IMR-90 (cell line): ENCODE data around the gene STARD6. TPM values are rescaled to one million over a fixed set of nuclear protein-coding genes. Genes with fewer than 3 reads are reported as not detected.

Experiments
- ATAC-seq: fragments of 200-7000 bp; cut with Tn5 transposase; 2 replicates; pipeline ENCODE4 v1.9.1; 2020; ENCODE audit warnings: low read depth, mild to moderate bottlenecking, moderate library complexity
- BruUV-seq: library from RNA; stranded (reverse); fragments of 400-500 nt; replicated peaks from 2 replicates; lab custom pipeline; 2021; lab: Mats Ljungman, UMichigan
- CTCF ChIA-PET: fragments of 300-600 bp; formaldehyde crosslinking; extraction: SDS; loops from one replicate; lab custom pipeline; 2021; ENCODE audit warnings: antibody characterized with exemption; lab: Yijun Ruan, JAX
- POLR2A ChIA-PET: fragments of 300-600 bp; sonication (Branson Sonifier 250); formaldehyde crosslinking; loops from one replicate; lab custom pipeline; 2022; ENCODE audit warnings: antibody characterized with exemption; ENCODE audit not compliant: unreplicated experiment; lab: Charles Lee
- DNase-seq: peaks from one replicate; pipeline ENCODE4 v3.0.0; 2013
- H2AFZ ChIP-seq: replicated peaks from 2 replicates; pipeline ENCODE3; 2013; ENCODE audit warnings: low read length, mild to moderate bottlenecking; ENCODE audit not compliant: poor library complexity
- H2AK5ac ChIP-seq: 2 replicates; pipeline ENCODE4 v1.6.1; 2013; ENCODE audit warnings: low read depth, low read length, inconsistent platforms
- H2AK9ac ChIP-seq: replicated peaks from 2 replicates; pipeline ENCODE3; 2013; ENCODE audit warnings: mild to moderate bottlenecking, low read depth, low read length, moderate library complexity; ENCODE audit not compliant: poor library complexity
- H2BK120ac ChIP-seq: 2 replicates; pipeline ENCODE4 v1.6.1; 2013; ENCODE audit warnings: low read depth, low read length, inconsistent platforms
- H2BK15ac ChIP-seq: 3 replicates; pipeline ENCODE4 v1.6.1; 2013; ENCODE audit warnings: low read depth, low read length, inconsistent platforms
- H2BK20ac ChIP-seq: 2 replicates; pipeline ENCODE4 v1.6.1; 2013; ENCODE audit warnings: low read depth, mild to moderate bottlenecking, inconsistent platforms, low read length, moderate library complexity
- H2BK5ac ChIP-seq: 2 replicates; pipeline ENCODE4 v1.6.1; 2013; ENCODE audit warnings: mild to moderate bottlenecking, low read depth, low read length, inconsistent platforms; ENCODE audit not compliant: poor library complexity, severe bottlenecking
- H3K14ac ChIP-seq: replicated peaks from 2 replicates; pipeline ENCODE4 v1.6.1; 2013; ENCODE audit warnings: low read depth, low read length, inconsistent platforms
- H3K18ac ChIP-seq: 2 replicates; pipeline ENCODE4 v1.6.1; 2013; ENCODE audit warnings: low read depth, low read length, control low read depth
- H3K23ac ChIP-seq: 2 replicates; pipeline ENCODE4 v1.6.1; 2013; ENCODE audit warnings: low read depth, low read length, inconsistent platforms
- H3K27ac ChIP-seq: 2 replicates; pipeline ENCODE4 v1.5.1; 2013; ENCODE audit warnings: mild to moderate bottlenecking, control low read depth, low read length; ENCODE audit not compliant: insufficient read depth
- H3K27me3 ChIP-seq: 2 replicates; pipeline ENCODE4 v1.6.1; 2013; ENCODE audit warnings: low read length; ENCODE audit not compliant: control insufficient read depth, insufficient read depth
- H3K36me3 ChIP-seq: 2 replicates; pipeline ENCODE4 v1.6.1; 2013; ENCODE audit warnings: low read length, mixed read lengths; ENCODE audit not compliant: control insufficient read depth, insufficient read depth
- H3K4ac ChIP-seq: 2 replicates; pipeline ENCODE4 v1.6.1; 2013; ENCODE audit warnings: low read depth, low read length, inconsistent platforms
- H3K4me1 ChIP-seq: 2 replicates; pipeline ENCODE4 v1.6.1; 2013; ENCODE audit warnings: low read length, mixed read lengths; ENCODE audit not compliant: control insufficient read depth, insufficient read depth
- H3K4me2 ChIP-seq: 2 replicates; pipeline ENCODE4 v1.6.1; 2013; ENCODE audit warnings: low read depth, mild to moderate bottlenecking, control low read depth, low read length, moderate library complexity
- H3K4me3 ChIP-seq: 2 replicates; pipeline ENCODE4 v1.5.1; 2013; ENCODE audit warnings: low read depth, mild to moderate bottlenecking, control low read depth, low read length, moderate library complexity; ENCODE audit not compliant: insufficient read depth
- H3K56ac ChIP-seq: 2 replicates; pipeline ENCODE4 v1.6.1; 2013; ENCODE audit warnings: low read length, inconsistent platforms; ENCODE audit not compliant: insufficient read depth; ENCODE audit errors: extremely low read depth
- H3K79me1 ChIP-seq, 2 experiments: 2 replicates each; pipeline ENCODE4 v1.6.1; 2013; ENCODE audit warnings: low read length in 2 of 2, inconsistent platforms in 1 of 2, low read depth in 1 of 2
- H3K9ac ChIP-seq: 2 replicates; pipeline ENCODE4 v1.6.1; 2013; ENCODE audit warnings: low read depth, low read length, control low read depth
- H3K9me1 ChIP-seq: 2 replicates; pipeline ENCODE4 v1.6.1; 2013; ENCODE audit warnings: low read length, inconsistent platforms; ENCODE audit not compliant: insufficient read depth
- H3K9me3 ChIP-seq: 2 replicates; pipeline ENCODE4 v1.6.1; 2013; ENCODE audit warnings: low read length; ENCODE audit not compliant: control insufficient read depth, insufficient read depth
- H4K20me1 ChIP-seq: 2 replicates; pipeline ENCODE4 v1.6.1; 2013; ENCODE audit warnings: low read length, inconsistent platforms; ENCODE audit not compliant: insufficient read depth
- H4K5ac ChIP-seq: 2 replicates; pipeline ENCODE4 v1.6.1; 2013; ENCODE audit warnings: mild to moderate bottlenecking, low read depth, low read length, control low read depth
- H4K8ac ChIP-seq, 2 experiments: 2 replicates each; pipeline ENCODE4 v1.6.1; 2013; ENCODE audit warnings: low read depth in 2 of 2, low read length in 2 of 2, control low read depth in 1 of 2, inconsistent platforms in 1 of 2
- H4K91ac ChIP-seq: 2 replicates; pipeline ENCODE4 v1.6.1; 2013; ENCODE audit warnings: low read depth, low read length, inconsistent platforms; ENCODE audit not compliant: insufficient read depth
- BHLHE40 ChIP-seq: fragments of 150-350 bp; IDR thresholded peaks from 2 replicates; pipeline ENCODE4 v1.6.1; 2016; ENCODE audit warnings: mild to moderate bottlenecking, low read depth, low read length
- CEBPB ChIP-seq: IDR thresholded peaks from 2 replicates; pipeline ENCODE4 v1.6.1; 2012; ENCODE audit warnings: low read depth, low read length, improper control_type of control experiment
- CHD1 ChIP-seq: IDR thresholded peaks from 2 replicates; pipeline ENCODE4 v1.6.1; 2012; ENCODE audit warnings: low read depth, low read length, improper control_type of control experiment
- FOS ChIP-seq: fragments of 150-350 bp; IDR thresholded peaks from 2 replicates; pipeline ENCODE4 v1.6.1; 2016; ENCODE audit warnings: low read depth, low read length
- MAFK ChIP-seq: IDR thresholded peaks from 2 replicates; pipeline ENCODE4 v1.6.1; 2012; ENCODE audit warnings: low read depth, low read length, improper control_type of control experiment
- MAZ ChIP-seq: IDR thresholded peaks from 2 replicates; pipeline ENCODE4 v1.6.1; 2012; ENCODE audit warnings: low read depth, mild to moderate bottlenecking, low read length, improper control_type of control experiment, moderate library complexity, borderline replicate concordance
- MXI1 ChIP-seq: IDR thresholded peaks from 2 replicates; pipeline ENCODE4 v1.6.1; 2012; ENCODE audit warnings: low read depth, mild to moderate bottlenecking, low read length, moderate library complexity, borderline replicate concordance
- RCOR1 ChIP-seq: IDR thresholded peaks from 2 replicates; pipeline ENCODE4 v1.6.1; 2012; ENCODE audit warnings: mild to moderate bottlenecking, low read length, improper control_type of control experiment; ENCODE audit not compliant: insufficient replicate concordance
- dilution Hi-C: fragments of 300-500 bp; cut with HindIII; formaldehyde crosslinking; loops from one replicate; pipeline ENCODE4 v1.14.3; 2018; ENCODE audit warnings: low sequenced_read_pairs; ENCODE audit not compliant: unreplicated experiment
- in situ Hi-C: fragments of 300-500 bp; cut with MboI; formaldehyde crosslinking; loops from 3 replicates; pipeline ENCODE4 v1.14.3; 2019; ENCODE audit warnings: low sequenced_read_pairs, inconsistent platforms, mixed read lengths
- intact Hi-C: fragments of 100-400 bp; cut with micrococcal nuclease; formaldehyde crosslinking; loops from 2 replicates; pipeline ENCODE4 v1.10.0; 2022
- polyA plus RNA-seq, 3 experiments: library from polyadenylated mRNA; depleted of rRNA; stranded (reverse); fragments of >200 nt; gene quantifications; 2 replicates each; pipeline ENCODE4 v1.2.3, GENCODE V29; 2012; ENCODE audit warnings: low replicate concordance in 1 of 3
- total RNA-seq: library from RNA; depleted of rRNA; stranded (reverse); fragments of >200 nt; gene quantifications from 2 replicates; pipeline ENCODE4 v1.2.3, GENCODE V29; 2012
- TF ChIP-seq, protein P1 (sequence below): fragments of 150-350 bp; IDR thresholded peaks from 2 replicates; pipeline ENCODE4 v1.6.1; 2017; ENCODE audit warnings: mild to moderate bottlenecking, antibody characterized with exemption, low read length, low read depth

Gene STARD6
- total and polyA plus RNA-seq, 2 of the 4 experiments (the other 2 are of a cell fraction), result not detected

DNA sequence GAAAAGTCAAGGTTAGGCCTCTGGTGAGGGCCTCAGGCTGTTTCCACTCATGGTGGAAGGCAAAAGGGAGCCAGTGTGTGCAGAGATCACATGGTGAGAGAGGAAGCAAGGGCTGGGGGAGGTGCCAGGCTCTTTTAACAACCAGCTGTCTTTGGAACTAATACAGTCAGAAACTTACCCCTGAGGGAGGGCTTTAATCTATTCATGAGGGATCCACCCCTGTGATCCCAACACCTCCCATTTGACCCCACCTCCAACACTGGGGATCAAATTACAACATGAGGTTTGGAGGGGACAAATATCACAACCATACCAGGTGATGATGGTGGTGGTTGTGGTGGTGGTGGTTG, 77.5 kb downstream of the STARD6 start:
- no peak overlapping the region for H2AK5ac ChIP-seq
- H3K4ac ChIP-seq, result no peak overlapping the region
- no peak overlapping the region for H3K4me2 ChIP-seq
- dilution Hi-C loops, result no loop called here
- no peak overlapping the region for H3K9ac ChIP-seq
- H3K4me3 ChIP-seq, result no peak overlapping the region
- H2BK5ac ChIP-seq, result no peak overlapping the region
- no peak overlapping the region for H3K56ac ChIP-seq
- no peak overlapping the region for H4K5ac ChIP-seq
- H3K14ac ChIP-seq, result no peak overlapping the region
- no peak overlapping the region for H2BK20ac ChIP-seq
- H3K79me1 ChIP-seq, result peaks cover 0 to 6% of the 10 kb centered on the region in 2 experiments; a peak in 2 of 4 replicates
- H4K20me1 ChIP-seq, result no peaks in the 10 kb centered on the region
- TF ChIP-seq CEBPB (no peak), BHLHE40 (no peak), RCOR1 (no peak), FOS (no peak), MXI1 (no peak), CHD1 (no peak), MAZ (no peak), MAFK (no peak)
- TF ChIP-seq, protein P1, sequence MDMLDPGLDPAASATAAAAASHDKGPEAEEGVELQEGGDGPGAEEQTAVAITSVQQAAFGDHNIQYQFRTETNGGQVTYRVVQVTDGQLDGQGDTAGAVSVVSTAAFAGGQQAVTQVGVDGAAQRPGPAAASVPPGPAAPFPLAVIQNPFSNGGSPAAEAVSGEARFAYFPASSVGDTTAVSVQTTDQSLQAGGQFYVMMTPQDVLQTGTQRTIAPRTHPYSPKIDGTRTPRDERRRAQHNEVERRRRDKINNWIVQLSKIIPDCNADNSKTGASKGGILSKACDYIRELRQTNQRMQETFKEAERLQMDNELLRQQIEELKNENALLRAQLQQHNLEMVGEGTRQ, result no peak
- no peaks in the 10 kb centered on the region for H3K9me3 ChIP-seq
- ChIA-PET POLR2A (no interaction called here), CTCF (interaction anchor here (1.0 kb wide), 1 partner anchor 50 kb away, joined by 3 read pairs; no protein-coding TSS in a partner anchor)
- no peak overlapping the region for H4K91ac ChIP-seq
- H2AFZ ChIP-seq, result no peak overlapping the region
- H3K4me1 ChIP-seq, result no peaks in the 10 kb centered on the region
- H3K36me3 ChIP-seq, result peaks cover 7% of the 10 kb centered on the region
- in situ Hi-C loops, result no loop called here
- H2BK120ac ChIP-seq, result no peak overlapping the region
- H2BK15ac ChIP-seq, result no peak overlapping the region
- H3K18ac ChIP-seq, result no peak overlapping the region
- H3K9me1 ChIP-seq, result no peaks in the 10 kb centered on the region
- DNase-seq (no peak), ATAC-seq (no peak)
- no TSS peak for BruUV-seq
- no peak overlapping the region for H2AK9ac ChIP-seq
- no peak overlapping the region for H3K27ac ChIP-seq
- no peak overlapping the region for H4K8ac ChIP-seq
- no peak overlapping the region for H3K23ac ChIP-seq
- intact Hi-C loops, result no loop called here
- no peaks in the 10 kb centered on the region for H3K27me3 ChIP-seq
